H1 (cell line): ENCODE results near the gene LRG1. TPM values are rescaled to one million over a fixed set of nuclear protein-coding genes. Genes with fewer than 3 reads are reported as not detected.

Source experiments
- CTCF ChIA-PET: fragments of 300-600 bp; sonication (Branson Sonifier 250); formaldehyde crosslinking; loops from one replicate; lab custom pipeline; 2021; ENCODE audit not compliant: partially characterized antibody; lab: Charles Lee
- POLR2A ChIA-PET: fragments of 300-600 bp; sonication (Branson Sonifier 250); formaldehyde crosslinking; loops from one replicate; lab custom pipeline; 2021; ENCODE audit warnings: inconsistent platforms; ENCODE audit not compliant: partially characterized antibody; lab: Charles Lee
- DNase-seq, 2 experiments: peaks; one replicate each; pipeline versions ENCODE4 v3.0.0 to v3.0.0-alpha.2; 2010 to 2022; ENCODE audit warnings: low spot score in 2 of 2, low read depth in 1 of 2, mixed read lengths in 1 of 2
- FAIRE-seq: peaks from 2 replicates; lab custom pipeline; 2011; peaks lifted over from hg19 to GRCh38; lab: Jason Lieb, UNC
- H2AFZ ChIP-seq: 2 replicates; pipeline ENCODE4 v1.8.1; 2012; ENCODE audit warnings: low read length, inconsistent platforms
- H2AK5ac ChIP-seq: 2 replicates; pipeline ENCODE4 v1.6.1; 2013; ENCODE audit warnings: low read depth, low read length
- H2BK120ac ChIP-seq: replicated peaks from 2 replicates; pipeline ENCODE3; 2013; ENCODE audit warnings: low read depth, low read length, inconsistent platforms
- H2BK12ac ChIP-seq: 2 replicates; pipeline ENCODE4 v1.6.1; 2013; ENCODE audit warnings: low read depth, low read length
- H2BK15ac ChIP-seq: 2 replicates; pipeline ENCODE4 v1.6.1; 2013; ENCODE audit warnings: low read length
- H2BK20ac ChIP-seq: 2 replicates; pipeline ENCODE4 v1.6.1; 2013; ENCODE audit warnings: low read length
- H2BK5ac ChIP-seq: 2 replicates; pipeline ENCODE4 v1.6.1; 2013; ENCODE audit warnings: low read depth, low read length
- H3K14ac ChIP-seq: 2 replicates; pipeline ENCODE4 v1.6.1; 2013; ENCODE audit warnings: inconsistent platforms; ENCODE audit not compliant: insufficient read length
- H3K18ac ChIP-seq: 2 replicates; pipeline ENCODE4 v1.6.1; 2013; ENCODE audit warnings: low read length; ENCODE audit errors: extremely low read depth
- H3K23ac ChIP-seq: 2 replicates; pipeline ENCODE4 v1.6.1; 2013; ENCODE audit warnings: inconsistent platforms; ENCODE audit not compliant: insufficient read length
- H3K23me2 ChIP-seq: 2 replicates; pipeline ENCODE4 v1.6.1; 2013; ENCODE audit warnings: low read depth, low read length
- H3K27ac ChIP-seq: 2 replicates; pipeline ENCODE4 v1.6.1; 2011; ENCODE audit warnings: low read depth, low read length, inconsistent platforms
- H3K27me3 ChIP-seq, 4 experiments: replicated peaks in 1 of 4; 1 replicate in 1 of 4; 2 replicates in 3 of 4; pipeline versions ENCODE4 v1.6.1 to v1.8.1; 2011 to 2013; ENCODE audit warnings: low read length in 3 of 4, mild to moderate bottlenecking in 3 of 4, inconsistent platforms in 2 of 4, mixed read lengths in 2 of 4, moderate library complexity in 1 of 4; ENCODE audit not compliant: control insufficient read depth in 3 of 4, insufficient read depth in 3 of 4; ENCODE audit errors: extremely low read depth in 1 of 4
- H3K36me3 ChIP-seq, 4 experiments: 2 replicates each; pipeline versions ENCODE4 v1.6.1 to v1.8.1; 2011 to 2013; ENCODE audit warnings: mild to moderate bottlenecking in 4 of 4, low read length in 3 of 4, moderate library complexity in 2 of 4, control low read depth in 1 of 4, inconsistent platforms in 1 of 4; ENCODE audit not compliant: insufficient read depth in 4 of 4, control insufficient read depth in 2 of 4
- H3K4ac ChIP-seq: replicated peaks from 2 replicates; pipeline ENCODE3; 2013; ENCODE audit warnings: low read length, low read depth, mixed read lengths, inconsistent platforms; ENCODE audit not compliant: insufficient read length
- H3K4me1 ChIP-seq, 4 experiments: replicated peaks in 1 of 4; 1 replicate in 1 of 4; 2 replicates in 3 of 4; pipeline versions ENCODE4 v1.6.1 to v1.8.1; 2011 to 2013; ENCODE audit warnings: low read length in 3 of 4, inconsistent platforms in 2 of 4, mixed read lengths in 1 of 4; ENCODE audit not compliant: insufficient read depth in 4 of 4, control insufficient read depth in 3 of 4
- H3K4me2 ChIP-seq, 2 experiments: 2 replicates each; pipeline versions ENCODE4 v1.6.1 to v1.8.1; 2011 to 2013; ENCODE audit warnings: low read depth in 2 of 2, low read length in 2 of 2, control low read depth in 1 of 2, inconsistent platforms in 1 of 2, mild to moderate bottlenecking in 1 of 2; ENCODE audit not compliant: insufficient read depth in 1 of 2
- H3K4me3 ChIP-seq, 4 experiments: fragments of 200-600, 300-600 bp in 1 of 4; sonication (generic), shearing (Covaris generic), sonication (Bioruptor Twin) in 1 of 4; 2 replicates each; pipeline versions ENCODE4 v1.5.1 to v1.8.1; 2011 to 2016; ENCODE audit warnings: low read length in 4 of 4, low read depth in 3 of 4, control low read depth in 2 of 4, inconsistent platforms in 2 of 4, mild to moderate bottlenecking in 2 of 4, mixed read lengths in 1 of 4, moderate library complexity in 1 of 4; ENCODE audit not compliant: insufficient read depth in 2 of 4; ENCODE audit errors: extremely low read depth in 1 of 4
- H3K56ac ChIP-seq: replicated peaks from 2 replicates; pipeline ENCODE3; 2013; ENCODE audit warnings: low read depth, mild to moderate bottlenecking, mixed read lengths, low read length, inconsistent platforms; ENCODE audit not compliant: insufficient read length
- H3K79me1 ChIP-seq: 2 replicates; pipeline ENCODE4 v1.6.1; 2013; ENCODE audit warnings: low read depth, low read length, control low read depth
- H3K79me2 ChIP-seq, 2 experiments: 2 replicates each; pipeline versions ENCODE4 v1.6.1 to v1.8.1; 2012 to 2013; ENCODE audit warnings: low read length in 2 of 2, mild to moderate bottlenecking in 2 of 2, inconsistent platforms in 1 of 2; ENCODE audit not compliant: insufficient read depth in 2 of 2, control insufficient read depth in 1 of 2
- H3K9ac ChIP-seq, 4 experiments: replicated peaks in 1 of 4; 1 replicate in 1 of 4; 2 replicates in 3 of 4; pipeline versions ENCODE4 v1.6.1 to v1.8.1; 2011 to 2013; ENCODE audit warnings: low read depth in 3 of 4, low read length in 3 of 4, control low read depth in 2 of 4, mild to moderate bottlenecking in 2 of 4, moderate library complexity in 2 of 4, inconsistent platforms in 1 of 4; ENCODE audit errors: extremely low read depth in 1 of 4
- H3K9me3 ChIP-seq, 2 experiments: 2 replicates each; pipeline versions ENCODE4 v1.6.1 to v1.8.1; 2012 to 2013; ENCODE audit warnings: mild to moderate bottlenecking in 2 of 2, moderate library complexity in 2 of 2, control low read depth in 1 of 2, inconsistent platforms in 1 of 2, low read depth in 1 of 2, low read length in 1 of 2, mixed read lengths in 1 of 2; ENCODE audit not compliant: insufficient read depth in 2 of 2
- H4K20me1 ChIP-seq, 2 experiments: replicated peaks in 1 of 2; 2 replicates each; pipeline versions ENCODE3 to v1.8.1; 2011 to 2013; ENCODE audit warnings: inconsistent platforms in 2 of 2, low read length in 2 of 2, mild to moderate bottlenecking in 1 of 2; ENCODE audit not compliant: insufficient read depth in 2 of 2, control insufficient read depth in 1 of 2
- H4K5ac ChIP-seq: 2 replicates; pipeline ENCODE4 v1.6.1; 2013; ENCODE audit warnings: low read length, low read depth, mixed read lengths, inconsistent platforms; ENCODE audit not compliant: insufficient read length
- H4K8ac ChIP-seq: 2 replicates; pipeline ENCODE4 v1.8.0; 2013; ENCODE audit warnings: mild to moderate bottlenecking, moderate library complexity, low read length, inconsistent platforms; ENCODE audit not compliant: insufficient read depth; ENCODE audit errors: extremely low read depth
- H4K91ac ChIP-seq: replicated peaks from 2 replicates; pipeline ENCODE3; 2013; ENCODE audit warnings: low read length, mixed read lengths, inconsistent platforms; ENCODE audit not compliant: insufficient read length
- CHD2 ChIP-seq: IDR thresholded peaks from 2 replicates; pipeline ENCODE4 v1.6.1; 2012; ENCODE audit warnings: low read length, improper control_type of control experiment
- HDAC2 ChIP-seq, 2 experiments: fragments of 300-600 bp in 1 of 2; sonication (generic) in 1 of 2; IDR thresholded peaks; 2 replicates each; pipeline ENCODE4 v1.6.1; 2011 to 2012; ENCODE audit warnings: low read depth in 2 of 2, low read length in 2 of 2, mild to moderate bottlenecking in 2 of 2, moderate library complexity in 2 of 2, borderline replicate concordance in 1 of 2, inconsistent platforms in 1 of 2
- HDAC6 ChIP-seq: IDR thresholded peaks from one replicate; pipeline ENCODE4 v1.7.1; 2012; ENCODE audit warnings: low read depth, mild to moderate bottlenecking, inconsistent platforms, low read length, moderate library complexity
- JUND ChIP-seq: IDR thresholded peaks from 2 replicates; pipeline ENCODE4 v1.6.1; 2011; ENCODE audit warnings: mild to moderate bottlenecking, improper control_type of control experiment, low read length
- SIN3A ChIP-seq, 2 experiments: IDR thresholded peaks in 1 of 2; conservative IDR thresholded peaks in 1 of 2; 2 replicates each; pipeline ENCODE4 v1.6.1; 2011 to 2012; ENCODE audit warnings: low read length in 2 of 2, improper control_type of control experiment in 1 of 2, low read depth in 1 of 2, mild to moderate bottlenecking in 1 of 2
- TAF7 ChIP-seq: optimal IDR thresholded peaks from 2 replicates; pipeline ENCODE3; 2011; ENCODE audit warnings: low read depth, mild to moderate bottlenecking, inconsistent platforms, low read length, moderate library complexity, borderline replicate concordance
- TEAD4 ChIP-seq: IDR thresholded peaks from 2 replicates; pipeline ENCODE4 v1.6.1; 2012; ENCODE audit warnings: low read depth, low read length, inconsistent platforms, mixed read lengths
- WGBS, 2 experiments: shearing (Covaris generic) in 1 of 2; methylation state at CpG; one replicate each; pipeline versions ENCODE4 v1.1.6 to v1.1.7; 2013 to 2015; ENCODE audit warnings: low lambda C conversion rate in 2 of 2, mixed read lengths in 2 of 2, inconsistent platforms in 1 of 2, low coverage in 1 of 2, missing lambda C conversion rate in 1 of 2; ENCODE audit not compliant: insufficient replicate concordance in 2 of 2, insufficient coverage in 1 of 2, insufficient read length in 1 of 2; ENCODE audit errors: extremely low coverage in 1 of 2, missing lambda C conversion rate in 1 of 2; 5-methylcytosine and 5-hydroxymethylcytosine counted together
- polyA plus RNA-seq, 7 experiments: library from polyadenylated mRNA; depleted of rRNA in 3 of 7; stranded (reverse) in 5 of 7; unstranded in 2 of 7; fragments of >200 nt in 5 of 7; fragments of 200-250 nt in 2 of 7; gene quantifications; 1 replicate in 5 of 7; 2 replicates in 1 of 7; 4 replicates in 1 of 7; pipeline versions ENCODE4 v1.2.1 to v1.2.3, GENCODE V29; 2011 to 2013; ENCODE audit warnings: missing spikeins in 2 of 7, mixed read lengths in 2 of 7
- total RNA-seq: library from RNA; stranded (reverse); fragmentation: NEBNext Ultra II Directional; extraction: Animal tissue kit (Norgen Biotek cat#: 25700); gene quantifications from 2 replicates; pipeline ENCODE4 v1.2.1, GENCODE V29; 2021
- TF ChIP-seq, protein P1 (sequence below): IDR thresholded peaks from 2 replicates; pipeline ENCODE4 v1.6.1; 2012; ENCODE audit warnings: low read length, inconsistent platforms

Gene LRG1
- total and polyA plus RNA-seq, 2 of the 8 experiments (the other 6 are each of a cell fraction or from before 2014, with no cell fraction given), result 0.48 to 0.79 TPM

DNA sequence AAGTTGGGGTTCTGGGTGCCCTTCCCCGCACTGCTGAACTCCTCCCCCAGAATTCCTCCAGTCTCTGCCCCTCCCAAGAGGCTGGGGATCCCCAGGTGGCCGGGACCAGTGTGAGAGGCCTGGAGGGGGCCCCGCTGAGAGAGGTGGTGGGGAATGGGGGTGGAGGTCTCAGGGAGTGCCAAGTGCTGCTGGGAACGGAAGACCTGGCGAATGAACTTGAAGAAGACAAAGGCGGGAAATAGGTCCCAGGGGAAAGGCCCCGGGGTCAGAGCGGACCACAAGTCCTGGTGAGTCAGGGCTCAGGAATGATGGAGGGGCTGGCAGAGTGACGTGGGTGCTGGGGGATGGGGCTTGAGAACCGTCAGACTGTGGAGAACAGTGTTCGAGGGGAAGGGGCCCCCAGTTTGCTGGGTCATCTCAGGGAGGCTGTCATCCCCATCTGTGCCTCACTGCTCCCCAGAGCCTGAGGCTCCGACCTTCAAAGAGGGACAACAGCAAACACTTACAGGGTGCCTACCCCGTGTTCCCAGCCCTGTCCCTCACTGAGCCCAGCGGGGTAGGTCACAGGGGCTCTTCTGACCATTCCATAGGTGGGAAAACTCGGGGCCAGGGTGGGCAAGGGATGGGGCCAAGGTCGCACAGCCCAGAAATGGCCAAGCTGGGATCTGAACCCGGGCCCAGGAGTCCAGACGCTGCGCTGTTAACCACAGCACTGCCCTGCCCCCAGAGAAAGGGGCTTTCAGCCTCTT, 35.6 kb upstream of the LRG1 start:
- Histone ChIP-seq H2BK120ac (peak overlapping the region; percentile 38), H3K36me3 (no peaks in the 10 kb centered on the region; a peak in 1 of 8 replicates), H4K91ac (peak overlapping the region; percentile 59), H2BK12ac (peak overlapping the region; percentile 21), H3K18ac (peak overlapping the region; percentile 26), H3K56ac (no peak overlapping the region), H3K4me2 (peak overlapping the region; percentile 32 to 61), H3K9ac (no peak overlapping the region; a peak in 1 of 7 replicates), H4K8ac (peak overlapping the region; percentile 62; the same call in 1 of the 2 replicates), H3K23ac (no peak overlapping the region), H3K14ac (no peak overlapping the region), H3K79me1 (peaks cover 11% of the 10 kb centered on the region; the same call in 1 of the 2 replicates), H3K4me1 (peaks cover 3 to 9% (median 7%) of the 10 kb centered on the region in 4 experiments), H3K4ac (peak overlapping the region; percentile 70), H2AFZ (no peak overlapping the region), H3K27ac (peak overlapping the region; percentile 63), H2BK5ac (peak overlapping the region; percentile 54), H2BK20ac (peak overlapping the region; percentile 62), H2BK15ac (no peak overlapping the region), H3K9me3 (no peaks in the 10 kb centered on the region), H4K20me1 (peaks cover 11 to 26% of the 10 kb centered on the region in 2 experiments), H4K5ac (peak overlapping the region; percentile 42), H3K23me2 (peaks cover under 1% of the 10 kb centered on the region; the same call in 1 of the 2 replicates), H2AK5ac (no peak overlapping the region), H3K27me3 (no peaks in the 10 kb centered on the region), H3K79me2 (peaks cover 0 to 27% of the 10 kb centered on the region in 2 experiments; a peak in 1 of 4 replicates), H3K4me3 (peak overlapping the region in 2 of 4 experiments; percentile 2 to 36; a peak in 2 of 8 replicates)
- FAIRE-seq (no peak), DNase-seq (peak; percentile 76 to 95)
- WGBS, 2 experiments, result 36% methylated on average over 16 of the region's 19 CpGs; no CpG with 5 or more reads in 1 of the 2 experiments
- ChIA-PET CTCF (interaction anchor here (1.1 to 14.7 kb wide), 21 partner anchors 7 to 70 kb away, joined by 3 to 316 read pairs (median 7); partner anchors contain the start of genes LRG1 and SEMA6B), POLR2A (interaction anchor here (0.7 to 5.3 kb wide), 6 partner anchors 10 to 61 kb away, joined by 3 to 19 read pairs (median 5); no protein-coding TSS in a partner anchor)
- TF ChIP-seq HDAC6, result no peak
- TF ChIP-seq CHD2, result peak; percentile 18; the same call in 1 of the 2 replicates
- TF ChIP-seq, protein P1, sequence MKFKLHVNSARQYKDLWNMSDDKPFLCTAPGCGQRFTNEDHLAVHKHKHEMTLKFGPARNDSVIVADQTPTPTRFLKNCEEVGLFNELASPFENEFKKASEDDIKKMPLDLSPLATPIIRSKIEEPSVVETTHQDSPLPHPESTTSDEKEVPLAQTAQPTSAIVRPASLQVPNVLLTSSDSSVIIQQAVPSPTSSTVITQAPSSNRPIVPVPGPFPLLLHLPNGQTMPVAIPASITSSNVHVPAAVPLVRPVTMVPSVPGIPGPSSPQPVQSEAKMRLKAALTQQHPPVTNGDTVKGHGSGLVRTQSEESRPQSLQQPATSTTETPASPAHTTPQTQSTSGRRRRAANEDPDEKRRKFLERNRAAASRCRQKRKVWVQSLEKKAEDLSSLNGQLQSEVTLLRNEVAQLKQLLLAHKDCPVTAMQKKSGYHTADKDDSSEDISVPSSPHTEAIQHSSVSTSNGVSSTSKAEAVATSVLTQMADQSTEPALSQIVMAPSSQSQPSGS, result no peak
- peak; percentile 99 for TF ChIP-seq JUND
- no peak for TF ChIP-seq TAF7
- TF ChIP-seq SIN3A (conservative IDR thresholded peaks at IDR 0.05 in 1 of 2, IDR thresholded peaks at IDR 0.05 in 1 of 2; ENCODE audit: low read depth in 1 of 2, low read length in 2 of 2), result no peak; a peak in 1 of 4 replicates
- TF ChIP-seq TEAD4, result peak; percentile 61
- TF ChIP-seq HDAC2 (IDR thresholded peaks at IDR 0.05; ENCODE audit: borderline replicate concordance in 1 of 2, low read depth in 2 of 2, low read length in 2 of 2), result peak in 1 of 2 experiments; percentile 59; a peak in 1 of 4 replicates
